Hepatocyte (in vitro differentiated cells): ENCODE data around the gene ARID3A. TPM values are rescaled to one million over a fixed set of nuclear protein-coding genes. Genes with fewer than 3 reads are reported as not detected.

Source experiments
- DNase-seq: peaks from one replicate; pipeline ENCODE4 v3.0.0-alpha.2; 2016; ENCODE audit warnings: low spot score
- H2AFZ ChIP-seq: fragments of 200-600 bp; sonication (generic); 2 replicates; pipeline ENCODE4 v1.6.0; 2016; ENCODE audit warnings: antibody characterized with exemption, mild to moderate bottlenecking
- H3K27ac ChIP-seq: fragments of 200-600 bp; sonication (generic); 2 replicates; pipeline ENCODE4 v1.5.1; 2016; ENCODE audit warnings: mild to moderate bottlenecking
- H3K27me3 ChIP-seq: fragments of 200-600 bp; sonication (generic); 2 replicates; pipeline ENCODE4 v1.6.1; 2016
- H3K36me3 ChIP-seq: fragments of 200-600 bp; sonication (generic); replicated peaks from 2 replicates; pipeline ENCODE4 v1.5.1; 2016; ENCODE audit warnings: low read depth; ENCODE audit not compliant: insufficient read depth
- H3K4me1 ChIP-seq: fragments of 200-600 bp; sonication (generic); 2 replicates; pipeline ENCODE4 v1.5.1; 2016; ENCODE audit warnings: mild to moderate bottlenecking, moderate library complexity; ENCODE audit not compliant: insufficient read depth
- H3K4me2 ChIP-seq: fragments of 200-600 bp; sonication (generic); 2 replicates; pipeline ENCODE4 v1.6.0; 2016
- H3K4me3 ChIP-seq: fragments of 200-600 bp; sonication (generic); 2 replicates; pipeline ENCODE4 v1.5.1; 2016; ENCODE audit warnings: mild to moderate bottlenecking
- H3K79me2 ChIP-seq: fragments of 200-600 bp; sonication (generic); 2 replicates; pipeline ENCODE4 v1.6.0; 2017; ENCODE audit warnings: mild to moderate bottlenecking
- H3K9me2 ChIP-seq: fragments of 200-600 bp; sonication (generic); replicated peaks from 2 replicates; pipeline ENCODE4 v1.6.0; 2017; ENCODE audit warnings: mild to moderate bottlenecking; ENCODE audit not compliant: insufficient read depth
- H3K9me3 ChIP-seq: fragments of 200-600 bp; sonication (generic); 2 replicates; pipeline ENCODE4 v1.5.1; 2016; ENCODE audit warnings: low read depth, mild to moderate bottlenecking
- H4K20me1 ChIP-seq: fragments of 200-600 bp; sonication (generic); 2 replicates; pipeline ENCODE4 v1.6.0; 2016; ENCODE audit warnings: mild to moderate bottlenecking; ENCODE audit not compliant: insufficient read depth, poor library complexity, severe bottlenecking
- EZH2 ChIP-seq: fragments of 200-600 bp; sonication (generic); IDR thresholded peaks from 2 replicates; pipeline ENCODE4 v1.6.1; 2016; ENCODE audit warnings: antibody characterized with exemption, mild to moderate bottlenecking, borderline replicate concordance
- EZH2phosphoT487 ChIP-seq: fragments of 200-600 bp; sonication (generic); IDR thresholded peaks from one replicate; pipeline ENCODE4 v1.6.1; 2018; ENCODE audit warnings: antibody characterized with exemption, mild to moderate bottlenecking, low read depth, moderate library complexity; ENCODE audit not compliant: unreplicated experiment, severe bottlenecking
- WGBS: methylation state at CpG from one replicate; pipeline ENCODE4 v1.1.6; 2016; ENCODE audit warnings: low lambda C conversion rate; ENCODE audit errors: missing lambda C conversion rate; 5-methylcytosine and 5-hydroxymethylcytosine counted together
- polyA plus RNA-seq: library from polyadenylated mRNA; unstranded; fragments of >200 nt; fragmentation: Nextera tagmentation; extraction: Ambion mirVana; gene quantifications from 2 replicates; pipeline ENCODE4 v1.2.1, GENCODE V29; 2016
- total RNA-seq: library from RNA; depleted of rRNA; stranded (reverse); fragments of >200 nt; gene quantifications from 2 replicates; pipeline ENCODE4 v1.2.3, GENCODE V29; 2014
- TF ChIP-seq, protein P1 (sequence below): fragments of 200-600 bp; sonication (generic); IDR thresholded peaks from 2 replicates; pipeline ENCODE4 v1.5.1; 2016; ENCODE audit warnings: antibody characterized with exemption, mild to moderate bottlenecking; ENCODE audit not compliant: poor library complexity

The ARID3A gene
- total and polyA plus RNA-seq, 2 experiments from 2014 or later: 122 to 180 TPM

DNA sequence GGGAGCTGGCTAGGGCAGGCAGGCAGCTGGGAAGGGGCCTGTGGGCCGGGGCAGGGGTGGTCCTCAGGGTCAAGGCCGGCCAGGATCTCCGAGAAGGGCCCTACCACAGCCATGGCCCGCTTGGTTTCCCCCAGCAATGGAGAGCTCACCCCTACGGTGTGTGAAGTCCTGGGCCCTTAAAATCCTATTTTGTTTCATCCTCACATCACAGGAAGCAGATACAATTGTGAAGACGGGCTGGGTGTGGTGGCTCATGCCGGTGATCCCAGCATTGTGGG lies 23.8 kb upstream of the ARID3A start:
- TF ChIP-seq EZH2phosphoT487 (no peak), EZH2 (no peak)
- TF ChIP-seq, protein P1, sequence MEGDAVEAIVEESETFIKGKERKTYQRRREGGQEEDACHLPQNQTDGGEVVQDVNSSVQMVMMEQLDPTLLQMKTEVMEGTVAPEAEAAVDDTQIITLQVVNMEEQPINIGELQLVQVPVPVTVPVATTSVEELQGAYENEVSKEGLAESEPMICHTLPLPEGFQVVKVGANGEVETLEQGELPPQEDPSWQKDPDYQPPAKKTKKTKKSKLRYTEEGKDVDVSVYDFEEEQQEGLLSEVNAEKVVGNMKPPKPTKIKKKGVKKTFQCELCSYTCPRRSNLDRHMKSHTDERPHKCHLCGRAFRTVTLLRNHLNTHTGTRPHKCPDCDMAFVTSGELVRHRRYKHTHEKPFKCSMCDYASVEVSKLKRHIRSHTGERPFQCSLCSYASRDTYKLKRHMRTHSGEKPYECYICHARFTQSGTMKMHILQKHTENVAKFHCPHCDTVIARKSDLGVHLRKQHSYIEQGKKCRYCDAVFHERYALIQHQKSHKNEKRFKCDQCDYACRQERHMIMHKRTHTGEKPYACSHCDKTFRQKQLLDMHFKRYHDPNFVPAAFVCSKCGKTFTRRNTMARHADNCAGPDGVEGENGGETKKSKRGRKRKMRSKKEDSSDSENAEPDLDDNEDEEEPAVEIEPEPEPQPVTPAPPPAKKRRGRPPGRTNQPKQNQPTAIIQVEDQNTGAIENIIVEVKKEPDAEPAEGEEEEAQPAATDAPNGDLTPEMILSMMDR: no peak
- 91% methylated on average over 7 of the region's 7 CpGs for WGBS
- no peak for DNase-seq
- no peaks in the 10 kb centered on the region for H3K9me3 ChIP-seq
- no peaks in the 10 kb centered on the region for H3K27me3 ChIP-seq
- H3K9me2 ChIP-seq: no peaks in the 10 kb centered on the region
- H2AFZ ChIP-seq: no peak overlapping the region
- peaks cover 35% of the 10 kb centered on the region for H3K79me2 ChIP-seq
- peaks cover 27% of the 10 kb centered on the region for H4K20me1 ChIP-seq
- no peaks in the 10 kb centered on the region for H3K4me1 ChIP-seq
- no peak overlapping the region for H3K27ac ChIP-seq
- H3K4me3 ChIP-seq: no peak overlapping the region
- no peaks in the 10 kb centered on the region for H3K36me3 ChIP-seq
- H3K4me2 ChIP-seq: no peak overlapping the region

DNA sequence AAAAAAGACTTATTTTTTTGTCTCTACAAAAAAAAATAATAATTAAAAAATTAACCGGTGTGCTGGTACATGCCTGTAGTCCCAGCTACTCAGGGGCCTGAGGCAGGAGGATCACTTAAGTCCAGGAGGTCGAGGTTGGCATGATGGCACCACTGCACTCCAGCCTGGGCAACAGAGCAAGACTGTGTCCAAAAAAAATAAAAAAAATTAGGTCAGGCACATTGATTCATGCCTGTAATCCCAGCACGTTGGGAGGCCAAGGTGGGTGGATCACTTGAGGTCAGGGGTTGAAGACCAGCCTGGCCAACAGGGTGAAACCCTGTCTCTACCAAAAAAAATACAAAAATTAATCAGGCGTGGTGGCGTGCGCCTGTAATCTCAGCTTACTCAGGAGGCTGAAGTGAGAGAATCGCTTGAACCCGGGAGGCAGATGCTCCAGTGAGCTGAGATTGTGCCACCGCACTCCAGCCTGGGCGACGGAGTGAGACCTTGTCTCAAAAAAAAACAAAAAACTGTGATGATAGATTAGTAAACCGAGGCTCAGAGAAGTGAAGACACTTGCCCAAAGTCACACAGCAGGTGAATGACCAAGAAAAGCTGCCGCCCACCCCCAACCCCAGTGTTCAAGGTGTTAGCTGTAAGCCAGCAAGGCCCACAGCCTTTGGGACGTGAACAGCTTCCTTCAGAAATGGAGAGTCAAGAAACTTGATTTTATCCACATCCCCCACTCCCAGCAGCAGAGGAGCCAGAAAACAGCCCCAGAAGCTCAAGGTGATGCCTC lies 23.2 kb upstream of the ARID3A start:
- no peaks in the 10 kb centered on the region for H3K9me3 ChIP-seq
- H2AFZ ChIP-seq: no peak overlapping the region
- peaks cover 27% of the 10 kb centered on the region for H4K20me1 ChIP-seq
- TF ChIP-seq EZH2phosphoT487: no peak
- TF ChIP-seq, protein P1: no peak
- TF ChIP-seq EZH2: no peak
- H3K79me2 ChIP-seq: peaks cover 41% of the 10 kb centered on the region
- no peaks in the 10 kb centered on the region for H3K36me3 ChIP-seq
- H3K27me3 ChIP-seq: no peaks in the 10 kb centered on the region
- H3K27ac ChIP-seq: no peak overlapping the region
- no peak overlapping the region for H3K4me2 ChIP-seq
- no peak overlapping the region for H3K4me3 ChIP-seq
- DNase-seq: no peak
- no peaks in the 10 kb centered on the region for H3K4me1 ChIP-seq
- no peaks in the 10 kb centered on the region for H3K9me2 ChIP-seq
- WGBS: 94% methylated on average over 14 of the region's 14 CpGs

DNA sequence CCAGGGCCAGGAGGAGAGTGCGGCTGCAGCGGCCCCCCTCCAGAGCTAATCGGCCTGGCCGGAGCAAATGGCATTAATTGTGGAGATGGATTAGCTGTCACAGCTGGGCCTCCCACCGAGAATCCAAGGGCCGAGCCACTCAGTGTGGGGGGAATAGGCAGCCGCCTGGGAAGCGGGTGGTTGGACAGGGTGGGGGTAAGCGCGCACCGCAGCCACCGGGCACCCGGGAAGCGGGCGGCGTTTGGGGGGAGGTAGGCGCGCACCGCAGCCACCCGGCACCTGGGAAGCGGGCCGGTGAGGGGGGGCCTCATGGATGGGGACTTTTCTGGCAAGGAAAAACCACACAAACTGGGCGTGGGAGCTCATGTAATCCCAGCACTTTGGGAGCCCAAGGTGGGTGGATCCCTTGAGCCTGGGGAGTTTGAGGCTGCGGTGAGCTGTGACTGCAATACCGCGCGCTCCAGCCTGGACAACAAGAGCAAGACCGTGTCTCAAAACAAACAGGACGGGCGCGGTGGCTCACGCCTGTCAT lies 22.5 kb upstream of the ARID3A start:
- no peak overlapping the region for H3K4me2 ChIP-seq
- H2AFZ ChIP-seq: no peak overlapping the region
- no peaks in the 10 kb centered on the region for H3K9me3 ChIP-seq
- no peak overlapping the region for H3K4me3 ChIP-seq
- TF ChIP-seq EZH2 (no peak), EZH2phosphoT487 (no peak)
- TF ChIP-seq, protein P1: no peak
- no peak for DNase-seq
- H3K27ac ChIP-seq: no peak overlapping the region
- no peaks in the 10 kb centered on the region for H3K27me3 ChIP-seq
- H4K20me1 ChIP-seq: peaks cover 27% of the 10 kb centered on the region
- H3K9me2 ChIP-seq: no peaks in the 10 kb centered on the region
- H3K4me1 ChIP-seq: no peaks in the 10 kb centered on the region
- 66% methylated on average over 28 of the region's 32 CpGs for WGBS
- H3K36me3 ChIP-seq: no peaks in the 10 kb centered on the region
- H3K79me2 ChIP-seq: peaks cover 48% of the 10 kb centered on the region
